Kasumi-1 (cell line): Measurements from ENCODE around the gene NPBWR2.

Source experiments
- DNase-seq, 2 experiments: peaks; one replicate each; lab custom pipeline; 2025; lab: John Stamatoyannopoulos, UW

The NPBWR2 gene

GRCh38 chr20:64056889-64057627 lies 50.3 kb downstream of the NPBWR2 start:
- DNase-seq = no peak

DNA sequence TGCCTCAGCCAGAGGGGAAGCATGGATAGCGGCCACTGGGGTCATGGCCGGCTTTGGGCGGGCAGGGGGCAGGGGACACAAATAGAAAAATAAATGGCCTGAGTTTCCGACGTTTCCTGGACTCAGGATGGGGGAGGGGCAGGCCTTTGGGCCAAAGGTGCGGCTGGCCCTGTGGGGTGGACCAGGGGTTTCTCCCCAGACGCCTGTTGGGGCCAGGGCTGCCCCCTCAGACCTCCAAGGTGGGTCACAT lies 50.8 kb downstream of the NPBWR2 start:
- no peak for DNase-seq

DNA sequence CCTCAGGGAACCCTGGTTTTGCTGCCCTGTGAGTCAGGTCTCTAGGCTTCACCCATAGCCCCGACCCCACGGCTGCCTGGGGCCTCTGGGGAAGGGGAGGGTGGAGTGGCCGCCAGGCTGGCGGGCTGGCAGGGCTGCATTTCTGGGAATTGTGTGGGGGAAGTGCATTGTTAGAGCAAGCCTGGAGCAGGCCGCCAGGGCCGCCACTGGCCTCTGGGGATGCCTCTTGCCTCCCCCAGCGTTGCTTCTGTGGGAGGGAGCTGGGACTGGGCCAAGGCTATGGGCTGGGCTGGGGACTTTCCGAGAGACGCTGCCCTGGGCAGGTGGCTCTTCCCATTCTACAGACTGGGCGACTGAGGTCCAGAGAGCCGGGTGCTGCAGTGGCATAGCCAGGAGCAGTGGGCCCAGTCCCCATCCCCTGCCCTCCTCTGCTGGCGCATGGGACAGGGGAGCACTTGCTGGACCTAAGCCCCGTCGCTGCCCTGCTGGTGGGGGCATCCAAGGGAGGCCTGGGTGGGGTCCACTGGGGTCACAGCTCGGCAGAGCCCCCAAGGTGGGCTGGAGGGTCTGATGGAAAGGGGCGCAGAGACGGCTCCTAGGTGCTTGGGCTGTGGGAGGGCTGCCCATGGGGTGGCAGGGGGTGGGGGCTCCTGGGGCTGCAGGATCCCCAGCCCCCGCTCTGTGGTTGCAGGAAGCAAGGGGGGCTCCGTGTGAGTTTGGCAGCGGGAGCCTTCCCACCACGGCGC lies 51.3 kb downstream of the NPBWR2 start:
- DNase-seq = no peak

DNA sequence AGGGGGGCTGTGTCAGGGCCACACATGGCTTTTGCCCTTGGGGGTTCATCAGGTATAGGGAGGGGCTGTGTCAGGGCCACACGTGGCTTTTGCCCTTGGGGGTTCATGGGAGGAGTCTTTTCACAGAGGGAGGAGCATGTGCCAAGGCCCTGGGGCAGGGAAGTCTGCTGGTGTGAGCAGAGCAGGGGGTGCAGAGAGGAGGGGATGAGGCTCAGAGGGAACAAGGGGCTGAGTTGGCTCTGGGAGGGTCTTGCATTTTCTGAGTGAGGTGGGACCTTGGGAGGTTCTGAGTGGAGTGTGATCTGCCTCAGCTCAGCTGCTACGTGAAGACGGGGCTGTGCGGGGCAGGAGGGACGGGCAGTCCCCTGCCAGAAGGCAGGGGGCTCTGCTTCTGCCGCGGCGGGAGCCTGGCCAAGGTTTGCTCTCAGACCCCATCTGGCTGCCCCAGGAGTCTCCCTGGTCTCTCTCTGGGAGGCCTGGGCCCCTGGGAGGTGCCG lies 51.9 kb downstream of the NPBWR2 start:
- no peak for DNase-seq

GRCh38 chr20:64053841-64054661 lies 53.3 kb downstream of the NPBWR2 start:
- peak; percentile 44 to 49 for DNase-seq
